Body of pancreas (tissue), 4 donors: ENCODE measurements around the gene GDF7. TPM values are rescaled to one million over a fixed set of nuclear protein-coding genes. Genes with fewer than 3 reads are reported as not detected.

Experiments used
- ATAC-seq: fragments of 150-250 bp; one replicate; pipeline ENCODE4 v1.9.1; 2016
- DNase-seq, 4 donors: peaks; one replicate each; pipeline ENCODE4 v3.0.0-alpha.2; 2019
- H3K27ac ChIP-seq, 4 donors: fragments of 200-600 bp; sonication (generic); 1 replicate in 3 of 4; 2 replicates in 1 of 4; pipeline versions ENCODE4 v1.5.1 to v1.6.1; 2016 to 2019; ENCODE audit warnings: mild to moderate bottlenecking in 1 of 4, mixed read lengths in 1 of 4, moderate library complexity in 1 of 4
- H3K27me3 ChIP-seq, 2 donors: fragments of 200-600 bp; sonication (generic); one replicate each; pipeline ENCODE4 v1.6.0; 2016; ENCODE audit warnings: mild to moderate bottlenecking in 1 of 2
- H3K36me3 ChIP-seq, 2 donors: fragments of 200-600 bp; sonication (generic); replicated peaks in 1 of 2; 2 replicates each; pipeline ENCODE4 v1.5.1; 2016; ENCODE audit warnings: low read depth in 2 of 2; ENCODE audit not compliant: insufficient read depth in 1 of 2
- H3K4me1 ChIP-seq: fragments of 200-600 bp; sonication (generic); one replicate; pipeline ENCODE4 v1.6.0; 2016
- H3K4me3 ChIP-seq, 2 donors: fragments of 200-600 bp; sonication (generic); 1 replicate in 1 of 2; 2 replicates in 1 of 2; pipeline ENCODE4 v1.5.1; 2016 to 2019
- H3K9me3 ChIP-seq, 3 donors: fragments of 200-600 bp; sonication (generic); 1 replicate in 2 of 3; 2 replicates in 1 of 3; pipeline ENCODE4 v1.5.1; 2016
- POLR2A ChIP-seq, 3 donors: fragments of 450-650 bp; IDR thresholded peaks; one replicate each; pipeline ENCODE4 v1.6.1; 2016; ENCODE audit warnings: antibody characterized with exemption in 3 of 3, mild to moderate bottlenecking in 2 of 3
- WGBS, 2 donors: methylation state at CpG; one replicate each; pipeline ENCODE4 v1.1.5; 2017; 5-methylcytosine and 5-hydroxymethylcytosine counted together
- intact Hi-C: fragments of 100-400 bp; cut with DNase I; formaldehyde crosslinking; loops from one replicate; pipeline ENCODE4 v1.15.1; 2023
- total RNA-seq, 2 donors: library from RNA; depleted of rRNA; stranded (reverse); fragments of >200 nt; gene quantifications; one replicate each; pipeline ENCODE4 v1.1.0, GENCODE V29; 2016
- TF ChIP-seq, protein P1 (sequence below), 7 experiments: fragments of 450-650 bp in 4 of 7; fragments of 200-600 bp in 3 of 7; sonication (generic) in 3 of 7; IDR thresholded peaks; one replicate each; pipeline ENCODE4 v1.5.1; 2016 to 2019; ENCODE audit warnings: antibody characterized with exemption in 7 of 7

Gene GDF7
- total RNA-seq, 2 donors from 2014 or later: 2.0 to 7.3 TPM

DNA sequence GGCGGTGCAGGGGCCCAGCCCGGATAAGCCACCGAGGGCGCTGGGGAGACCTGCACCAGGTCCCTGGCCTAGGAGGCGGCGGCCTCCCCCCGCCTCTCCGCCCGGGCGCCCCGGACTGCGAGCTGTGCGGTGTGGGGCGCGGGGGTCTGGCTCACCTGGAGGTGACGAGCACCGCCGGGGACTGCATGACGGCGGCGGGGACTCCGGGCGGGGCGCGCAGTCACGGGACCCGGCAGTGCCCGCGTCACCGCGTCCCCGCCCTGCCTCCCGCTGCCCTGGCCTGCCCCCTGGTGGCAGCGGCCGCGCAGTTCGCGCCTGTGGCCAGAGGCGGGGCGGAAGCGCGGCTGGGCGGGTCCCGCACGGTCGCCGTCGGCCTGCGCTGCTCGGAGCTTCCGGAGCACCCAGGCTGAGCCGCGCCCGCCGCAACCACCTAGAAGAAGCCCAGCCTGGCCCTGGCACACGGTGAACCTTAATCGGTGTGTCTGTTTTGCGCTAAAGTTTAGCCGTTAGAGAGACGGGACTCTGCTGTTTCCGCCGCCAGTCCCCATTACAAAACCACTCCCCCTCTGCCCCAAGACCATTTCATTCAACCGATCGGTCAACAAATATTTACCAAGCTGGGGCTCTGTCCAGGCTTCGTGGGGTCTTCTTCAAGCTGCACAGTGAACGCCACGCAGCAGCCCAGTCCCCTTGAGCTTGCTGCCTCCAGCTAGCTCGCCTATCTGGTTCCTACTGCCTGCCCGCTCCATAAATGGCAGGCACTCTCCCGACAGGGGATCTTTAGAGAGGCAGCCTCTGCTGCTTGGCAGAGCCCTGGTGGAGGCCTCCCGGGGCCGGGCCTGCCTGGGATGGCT lies 15.8 kb upstream of the GDF7 start, which contains the start of gene HS1BP3:
HS1BP3 (minus strand) TSS at position 222 of the 854 bp plus-strand sequence; CDS start at position 187, 35 bp downstream.
- ATAC-seq: peak; percentile 96
- intact Hi-C loops: no loop called here
- 0 to 1% methylated on average over 8 to 72 of the region's 72 CpGs for WGBS, 2 donors
- TF ChIP-seq, protein P1, sequence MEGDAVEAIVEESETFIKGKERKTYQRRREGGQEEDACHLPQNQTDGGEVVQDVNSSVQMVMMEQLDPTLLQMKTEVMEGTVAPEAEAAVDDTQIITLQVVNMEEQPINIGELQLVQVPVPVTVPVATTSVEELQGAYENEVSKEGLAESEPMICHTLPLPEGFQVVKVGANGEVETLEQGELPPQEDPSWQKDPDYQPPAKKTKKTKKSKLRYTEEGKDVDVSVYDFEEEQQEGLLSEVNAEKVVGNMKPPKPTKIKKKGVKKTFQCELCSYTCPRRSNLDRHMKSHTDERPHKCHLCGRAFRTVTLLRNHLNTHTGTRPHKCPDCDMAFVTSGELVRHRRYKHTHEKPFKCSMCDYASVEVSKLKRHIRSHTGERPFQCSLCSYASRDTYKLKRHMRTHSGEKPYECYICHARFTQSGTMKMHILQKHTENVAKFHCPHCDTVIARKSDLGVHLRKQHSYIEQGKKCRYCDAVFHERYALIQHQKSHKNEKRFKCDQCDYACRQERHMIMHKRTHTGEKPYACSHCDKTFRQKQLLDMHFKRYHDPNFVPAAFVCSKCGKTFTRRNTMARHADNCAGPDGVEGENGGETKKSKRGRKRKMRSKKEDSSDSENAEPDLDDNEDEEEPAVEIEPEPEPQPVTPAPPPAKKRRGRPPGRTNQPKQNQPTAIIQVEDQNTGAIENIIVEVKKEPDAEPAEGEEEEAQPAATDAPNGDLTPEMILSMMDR (IDR thresholded peaks at IDR 0.05): peak; percentile 30 to 100 (median 96)
- TF ChIP-seq POLR2A (IDR thresholded peaks at IDR 0.05): peak; percentile 88 to 94 (median 88)
- no peaks in the 10 kb centered on the region for H3K27me3 ChIP-seq
- peak within 1 kb of the TSS; percentile 34 to 90 for H3K4me3 ChIP-seq
- no peaks in the 10 kb centered on the region for H3K9me3 ChIP-seq
- peak; percentile 83 to 91 (median 88) for DNase-seq
- no peaks in the 10 kb centered on the region for H3K36me3 ChIP-seq
- peak within 1 kb of the TSS; percentile 83 to 91 (median 87) for H3K27ac ChIP-seq
- peaks cover 26% of the 10 kb centered on the region for H3K4me1 ChIP-seq

DNA sequence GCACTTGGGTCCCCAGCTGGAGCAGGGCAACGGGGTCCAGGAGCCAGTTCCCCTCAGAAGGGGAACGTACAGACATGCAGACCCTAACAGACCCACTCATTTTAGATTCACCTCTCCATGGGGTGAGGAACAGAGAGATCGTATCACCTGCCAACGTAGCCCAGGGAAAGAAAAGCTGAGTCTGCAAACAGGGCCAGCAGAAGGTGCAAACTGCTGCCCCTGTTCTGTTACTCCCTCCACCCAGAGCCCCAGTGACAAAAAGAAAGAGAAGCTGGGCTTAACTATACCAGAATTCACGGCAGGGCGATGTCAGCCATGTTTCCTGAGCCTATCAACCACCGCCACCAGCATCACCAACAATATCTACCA lies 15.2 kb upstream of the GDF7 start:
- Histone ChIP-seq H3K36me3 (no peaks in the 10 kb centered on the region), H3K4me1 (peaks cover 26% of the 10 kb centered on the region), H3K9me3 (no peaks in the 10 kb centered on the region), H3K4me3 (no peak overlapping the region), H3K27ac (peak overlapping the region; percentile 83 to 91 (median 87)), H3K27me3 (no peaks in the 10 kb centered on the region)
- intact Hi-C loops: no loop called here
- no peak for ATAC-seq
- 68 to 81% methylated on average over 7 of the region's 7 CpGs for WGBS, 2 donors
- TF ChIP-seq, protein P1 (IDR thresholded peaks at IDR 0.05): no peak
- no peak for TF ChIP-seq POLR2A (IDR thresholded peaks at IDR 0.05)
- no peak for DNase-seq

DNA sequence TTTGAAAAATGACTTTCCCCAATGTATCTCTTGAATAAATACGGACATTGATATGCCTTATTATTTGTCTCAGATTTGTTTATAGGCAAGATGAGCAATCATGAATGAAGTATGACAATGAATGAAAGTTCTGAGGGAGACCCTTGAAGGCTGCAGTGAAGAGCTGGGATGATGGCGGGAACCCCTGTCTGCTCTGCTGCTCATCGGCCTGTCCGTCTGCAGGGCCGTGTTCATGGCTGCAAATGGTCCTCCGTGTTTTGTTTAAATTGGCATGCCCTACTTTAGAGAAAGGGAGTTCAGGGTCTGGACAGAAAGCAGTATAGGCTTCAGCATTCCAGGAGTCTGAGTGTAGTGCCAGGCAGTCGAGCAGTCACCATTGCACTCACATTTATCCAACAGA lies 14.8 kb upstream of the GDF7 start:
- H3K36me3 ChIP-seq: no peaks in the 10 kb centered on the region
- H3K4me1 ChIP-seq: peaks cover 26% of the 10 kb centered on the region
- no peak overlapping the region for H3K27ac ChIP-seq
- intact Hi-C loops: no loop called here
- no peak for ATAC-seq
- no peaks in the 10 kb centered on the region for H3K9me3 ChIP-seq
- 88 to 90% methylated on average over 7 of the region's 7 CpGs for WGBS, 2 donors
- no peak for TF ChIP-seq POLR2A (IDR thresholded peaks at IDR 0.05)
- TF ChIP-seq, protein P1 (IDR thresholded peaks at IDR 0.05): no peak
- no peaks in the 10 kb centered on the region for H3K27me3 ChIP-seq
- no peak for DNase-seq
- H3K4me3 ChIP-seq: no peak overlapping the region

DNA sequence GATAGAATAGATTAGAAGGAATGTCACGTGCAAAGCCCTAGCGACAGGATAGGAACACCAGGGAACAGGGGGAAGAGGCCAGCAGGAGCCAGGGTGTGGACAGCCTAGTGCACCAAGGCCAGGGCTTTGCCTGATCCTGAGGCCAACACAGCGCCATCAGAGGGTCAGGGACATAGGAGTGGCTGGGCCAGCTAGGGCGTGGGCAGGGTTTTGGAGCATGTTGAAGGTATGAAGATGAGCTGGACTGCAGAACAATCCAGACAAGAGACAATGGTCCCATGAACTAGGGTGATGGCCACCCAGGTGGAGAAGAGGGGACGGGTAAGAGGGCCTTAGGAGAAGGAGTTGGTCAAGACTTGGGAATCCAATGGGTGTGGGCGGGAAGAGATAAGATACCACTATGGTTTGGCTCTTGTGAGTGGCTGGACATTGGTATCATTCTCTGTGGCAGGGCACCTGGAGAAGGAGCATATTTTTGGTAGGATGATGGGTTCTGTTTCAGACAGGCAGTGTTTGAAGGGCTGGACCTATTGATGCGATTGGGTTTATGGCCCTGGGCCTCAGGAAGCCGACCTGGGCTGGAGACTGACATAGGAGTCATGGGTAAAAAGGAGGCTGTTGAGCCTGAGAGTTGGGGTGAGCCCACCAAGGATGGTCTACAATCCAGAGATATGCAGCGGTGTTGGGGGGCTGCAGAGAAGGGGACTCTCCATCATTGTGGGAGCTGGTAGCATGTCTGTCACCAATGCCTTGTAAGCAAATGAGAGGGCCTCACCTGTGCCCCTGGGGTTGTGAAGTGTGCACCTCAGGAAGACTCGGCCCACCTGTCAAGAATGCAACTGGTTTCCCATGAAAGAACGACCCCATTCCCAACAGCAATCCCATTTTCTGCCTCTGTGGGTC lies 14.0 kb upstream of the GDF7 start:
- no peak overlapping the region for H3K4me3 ChIP-seq
- no peak for TF ChIP-seq POLR2A (IDR thresholded peaks at IDR 0.05)
- TF ChIP-seq, protein P1 (IDR thresholded peaks at IDR 0.05): no peak
- intact Hi-C loops: no loop called here
- no peak overlapping the region for H3K27ac ChIP-seq
- whole genome bisulfite sequencing, 2 donors: 90 to 96% methylated on average over 10 to 11 of the region's 11 CpGs
- H3K9me3 ChIP-seq: no peaks in the 10 kb centered on the region
- H3K27me3 ChIP-seq: no peaks in the 10 kb centered on the region
- DNase-seq (no peak), ATAC-seq (no peak)
- no peaks in the 10 kb centered on the region for H3K36me3 ChIP-seq
- peaks cover 26% of the 10 kb centered on the region for H3K4me1 ChIP-seq
